ENCODE data around the gene DPYSL3.
"Not testable (repeated sequence)": the region's sequence is repeated elsewhere in the genome, so short reads cannot be mapped to it uniquely, and the experiment has no call there.

The DPYSL3 gene

GRCh38 chr5:147377682-147378081 lies 132.2 kb downstream of the DPYSL3 start:
- no peaks in the 10 kb centered on the region for H3K9me3 ChIP-seq (ENCODE audit: control insufficient read depth, low read length)
- H3K27me3 ChIP-seq (replicated peaks; ENCODE audit: control insufficient read depth, insufficient read depth, low read length, poor library complexity, severe bottlenecking) = no peaks in the 10 kb centered on the region
- H3K36me3 ChIP-seq (ENCODE audit: control insufficient read depth, insufficient read depth, low read length) = no peaks in the 10 kb centered on the region
- H3K4me3 ChIP-seq (ENCODE audit: insufficient read depth, low read depth, low read length, poor library complexity, severe bottlenecking) = no peak overlapping the region
- no peak overlapping the region for H3K27ac ChIP-seq (ENCODE audit: insufficient read depth, low read length, poor library complexity, severe bottlenecking)
- H3K4me1 ChIP-seq (ENCODE audit: control insufficient read depth, insufficient read depth, low read length, poor library complexity, severe bottlenecking) = no peaks in the 10 kb centered on the region
- no peak for DNase-seq

GRCh38 chr5:147375151-147375550 lies 134.7 kb downstream of the DPYSL3 start:
- Histone ChIP-seq H3K36me3 (ENCODE audit: control insufficient read depth, insufficient read depth, low read length) (no peaks in the 10 kb centered on the region), H3K27me3 (replicated peaks; ENCODE audit: control insufficient read depth, insufficient read depth, low read length, poor library complexity, severe bottlenecking) (no peaks in the 10 kb centered on the region), H3K27ac (ENCODE audit: insufficient read depth, low read length, poor library complexity, severe bottlenecking) (no peak overlapping the region), H3K4me1 (ENCODE audit: control insufficient read depth, insufficient read depth, low read length, poor library complexity, severe bottlenecking) (no peaks in the 10 kb centered on the region), H3K9me3 (ENCODE audit: control insufficient read depth, low read length) (no peaks in the 10 kb centered on the region), H3K4me3 (ENCODE audit: insufficient read depth, low read depth, low read length, poor library complexity, severe bottlenecking) (no peak overlapping the region)
- no peak for DNase-seq

- no peak overlapping the region for H3K27ac ChIP-seq (ENCODE audit: insufficient read depth, low read length, poor library complexity, severe bottlenecking)
- no peak for DNase-seq
- no peaks in the 10 kb centered on the region for H3K27me3 ChIP-seq (replicated peaks; ENCODE audit: control insufficient read depth, insufficient read depth, low read length, poor library complexity, severe bottlenecking)
- H3K4me1 ChIP-seq (ENCODE audit: control insufficient read depth, insufficient read depth, low read length, poor library complexity, severe bottlenecking) = no peaks in the 10 kb centered on the region
- no peaks in the 10 kb centered on the region for H3K36me3 ChIP-seq (ENCODE audit: control insufficient read depth, insufficient read depth, low read length)
- no peaks in the 10 kb centered on the region for H3K9me3 ChIP-seq (ENCODE audit: control insufficient read depth, low read length)
- H3K4me3 ChIP-seq (ENCODE audit: insufficient read depth, low read depth, low read length, poor library complexity, severe bottlenecking) = no peak overlapping the region
Measured at GRCh38 chr5:147373328-147373727, 136.5 kb downstream of the DPYSL3 start.

- Histone ChIP-seq H3K27ac (ENCODE audit: insufficient read depth, low read length, poor library complexity, severe bottlenecking) (no peak overlapping the region), H3K4me3 (ENCODE audit: insufficient read depth, low read depth, low read length, poor library complexity, severe bottlenecking) (no peak overlapping the region), H3K36me3 (ENCODE audit: control insufficient read depth, insufficient read depth, low read length) (no peaks in the 10 kb centered on the region), H3K27me3 (replicated peaks; ENCODE audit: control insufficient read depth, insufficient read depth, low read length, poor library complexity, severe bottlenecking) (no peaks in the 10 kb centered on the region), H3K4me1 (ENCODE audit: control insufficient read depth, insufficient read depth, low read length, poor library complexity, severe bottlenecking) (no peaks in the 10 kb centered on the region), H3K9me3 (ENCODE audit: control insufficient read depth, low read length) (no peaks in the 10 kb centered on the region)
- no peak for DNase-seq
Measured at GRCh38 chr5:147372191-147372590, 137.7 kb downstream of the DPYSL3 start.

- DNase-seq = no peak
- H3K4me3 ChIP-seq (ENCODE audit: insufficient read depth, low read depth, low read length, poor library complexity, severe bottlenecking) = no peak overlapping the region
- no peaks in the 10 kb centered on the region for H3K4me1 ChIP-seq (ENCODE audit: control insufficient read depth, insufficient read depth, low read length, poor library complexity, severe bottlenecking)
- H3K36me3 ChIP-seq (ENCODE audit: control insufficient read depth, insufficient read depth, low read length) = no peaks in the 10 kb centered on the region
- H3K27ac ChIP-seq (ENCODE audit: insufficient read depth, low read length, poor library complexity, severe bottlenecking) = no peak overlapping the region
- no peaks in the 10 kb centered on the region for H3K27me3 ChIP-seq (replicated peaks; ENCODE audit: control insufficient read depth, insufficient read depth, low read length, poor library complexity, severe bottlenecking)
- H3K9me3 ChIP-seq (ENCODE audit: control insufficient read depth, low read length) = no peaks in the 10 kb centered on the region
Measured at GRCh38 chr5:147371290-147371689, 138.6 kb downstream of the DPYSL3 start.

- Histone ChIP-seq H3K4me1 (ENCODE audit: control insufficient read depth, insufficient read depth, low read length, poor library complexity, severe bottlenecking) (no peaks in the 10 kb centered on the region), H3K27ac (ENCODE audit: insufficient read depth, low read length, poor library complexity, severe bottlenecking) (no peak overlapping the region), H3K27me3 (replicated peaks; ENCODE audit: control insufficient read depth, insufficient read depth, low read length, poor library complexity, severe bottlenecking) (no peaks in the 10 kb centered on the region), H3K4me3 (ENCODE audit: insufficient read depth, low read depth, low read length, poor library complexity, severe bottlenecking) (no peak overlapping the region), H3K9me3 (ENCODE audit: control insufficient read depth, low read length) (no peaks in the 10 kb centered on the region), H3K36me3 (ENCODE audit: control insufficient read depth, insufficient read depth, low read length) (no peaks in the 10 kb centered on the region)
- DNase-seq = no peak
Measured at GRCh38 chr5:147369742-147370374, 140.0 kb downstream of the DPYSL3 start.

GRCh38 chr5:147367381-147367780 lies 142.5 kb downstream of the DPYSL3 start:
- H3K4me1 ChIP-seq (ENCODE audit: control insufficient read depth, insufficient read depth, low read length, poor library complexity, severe bottlenecking); DNase-seq; H3K9me3 ChIP-seq (ENCODE audit: control insufficient read depth, low read length); H3K27me3 ChIP-seq (replicated peaks; ENCODE audit: control insufficient read depth, insufficient read depth, low read length, poor library complexity, severe bottlenecking); H3K36me3 ChIP-seq (ENCODE audit: control insufficient read depth, insufficient read depth, low read length); H3K27ac ChIP-seq (ENCODE audit: insufficient read depth, low read length, poor library complexity, severe bottlenecking); H3K4me3 ChIP-seq (ENCODE audit: insufficient read depth, low read depth, low read length, poor library complexity, severe bottlenecking): not testable (repeated sequence)

- DNase-seq = no peak
- Histone ChIP-seq H3K4me3 (ENCODE audit: insufficient read depth, low read depth, low read length, poor library complexity, severe bottlenecking) (no peak overlapping the region), H3K9me3 (ENCODE audit: control insufficient read depth, low read length) (no peaks in the 10 kb centered on the region), H3K27ac (ENCODE audit: insufficient read depth, low read length, poor library complexity, severe bottlenecking) (no peak overlapping the region), H3K27me3 (replicated peaks; ENCODE audit: control insufficient read depth, insufficient read depth, low read length, poor library complexity, severe bottlenecking) (no peaks in the 10 kb centered on the region), H3K4me1 (ENCODE audit: control insufficient read depth, insufficient read depth, low read length, poor library complexity, severe bottlenecking) (no peaks in the 10 kb centered on the region), H3K36me3 (ENCODE audit: control insufficient read depth, insufficient read depth, low read length) (no peaks in the 10 kb centered on the region)
Measured at GRCh38 chr5:147361441-147362175, 148.3 kb downstream of the DPYSL3 start.

GRCh38 chr5:147360816-147361215 lies 149.1 kb downstream of the DPYSL3 start:
- Histone ChIP-seq H3K27ac (ENCODE audit: insufficient read depth, low read length, poor library complexity, severe bottlenecking) (no peak overlapping the region), H3K9me3 (ENCODE audit: control insufficient read depth, low read length) (no peaks in the 10 kb centered on the region), H3K36me3 (ENCODE audit: control insufficient read depth, insufficient read depth, low read length) (no peaks in the 10 kb centered on the region), H3K27me3 (replicated peaks; ENCODE audit: control insufficient read depth, insufficient read depth, low read length, poor library complexity, severe bottlenecking) (no peaks in the 10 kb centered on the region), H3K4me3 (ENCODE audit: insufficient read depth, low read depth, low read length, poor library complexity, severe bottlenecking) (no peak overlapping the region), H3K4me1 (ENCODE audit: control insufficient read depth, insufficient read depth, low read length, poor library complexity, severe bottlenecking) (no peaks in the 10 kb centered on the region)
- no peak for DNase-seq

- Histone ChIP-seq H3K27me3 (replicated peaks; ENCODE audit: control insufficient read depth, insufficient read depth, low read length, poor library complexity, severe bottlenecking) (no peaks in the 10 kb centered on the region), H3K4me3 (ENCODE audit: insufficient read depth, low read depth, low read length, poor library complexity, severe bottlenecking) (no peak overlapping the region), H3K27ac (ENCODE audit: insufficient read depth, low read length, poor library complexity, severe bottlenecking) (no peak overlapping the region), H3K36me3 (ENCODE audit: control insufficient read depth, insufficient read depth, low read length) (no peaks in the 10 kb centered on the region), H3K9me3 (ENCODE audit: control insufficient read depth, low read length) (no peaks in the 10 kb centered on the region), H3K4me1 (ENCODE audit: control insufficient read depth, insufficient read depth, low read length, poor library complexity, severe bottlenecking) (no peaks in the 10 kb centered on the region)
- no peak for DNase-seq
Measured at GRCh38 chr5:147359581-147359980, 150.3 kb downstream of the DPYSL3 start.

Data from effector memory CD4-positive, alpha-beta T cell (primary cell).